Tibial nerve (tissue), 3 donors: Measurements from ENCODE around the gene SYK.

Experiments
- POLR2A ChIP-seq, 2 donors: fragments of 450-650 bp; IDR thresholded peaks; one replicate each; pipeline ENCODE4 v1.6.1; 2017; ENCODE audit warnings: antibody characterized with exemption in 2 of 2, mild to moderate bottlenecking in 2 of 2, moderate library complexity in 2 of 2
- TF ChIP-seq, protein P1 (sequence below), 5 experiments: fragments of 200-600 bp in 3 of 5; fragments of 450-650 bp in 2 of 5; sonication (generic) in 3 of 5; IDR thresholded peaks; one replicate each; pipeline ENCODE4 v1.5.1; 2016 to 2019; ENCODE audit warnings: antibody characterized with exemption in 5 of 5, mild to moderate bottlenecking in 3 of 5, moderate library complexity in 2 of 5

DNA sequence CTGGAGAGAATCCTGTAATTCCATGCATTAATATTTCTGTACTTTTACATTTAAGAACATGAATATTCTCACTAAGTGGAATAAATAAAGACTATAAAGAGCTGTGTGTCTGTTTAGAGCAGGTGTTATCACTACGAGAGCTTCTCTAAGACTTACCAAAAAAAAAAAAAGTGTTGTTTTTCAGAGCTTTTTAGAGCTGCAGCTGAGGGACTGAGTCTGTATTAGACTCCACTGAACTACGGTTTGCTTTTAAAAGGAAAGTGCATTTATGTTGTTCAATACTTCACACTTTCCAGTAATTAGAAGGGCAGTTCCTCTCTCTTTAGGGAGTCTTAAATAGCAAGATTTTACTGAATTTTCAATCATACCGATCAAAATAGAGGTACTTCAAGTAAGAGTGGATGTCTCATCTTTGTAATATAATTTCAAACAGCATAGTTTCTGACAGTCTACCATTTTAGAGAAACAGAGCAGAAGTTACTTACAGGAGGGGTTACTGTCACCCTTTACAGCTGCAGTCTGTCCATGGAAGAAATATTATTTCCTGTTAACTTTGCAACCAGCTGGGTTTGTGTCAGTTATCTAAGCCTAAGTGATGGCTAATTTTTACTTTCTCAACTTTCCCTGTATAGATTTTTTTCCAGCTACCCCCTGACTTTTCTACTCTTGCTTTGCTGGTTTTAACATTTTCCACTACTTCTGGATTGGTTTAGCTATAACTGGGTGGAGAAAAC is 2.4 kb downstream of the SYK start:
- TF ChIP-seq, protein P1, sequence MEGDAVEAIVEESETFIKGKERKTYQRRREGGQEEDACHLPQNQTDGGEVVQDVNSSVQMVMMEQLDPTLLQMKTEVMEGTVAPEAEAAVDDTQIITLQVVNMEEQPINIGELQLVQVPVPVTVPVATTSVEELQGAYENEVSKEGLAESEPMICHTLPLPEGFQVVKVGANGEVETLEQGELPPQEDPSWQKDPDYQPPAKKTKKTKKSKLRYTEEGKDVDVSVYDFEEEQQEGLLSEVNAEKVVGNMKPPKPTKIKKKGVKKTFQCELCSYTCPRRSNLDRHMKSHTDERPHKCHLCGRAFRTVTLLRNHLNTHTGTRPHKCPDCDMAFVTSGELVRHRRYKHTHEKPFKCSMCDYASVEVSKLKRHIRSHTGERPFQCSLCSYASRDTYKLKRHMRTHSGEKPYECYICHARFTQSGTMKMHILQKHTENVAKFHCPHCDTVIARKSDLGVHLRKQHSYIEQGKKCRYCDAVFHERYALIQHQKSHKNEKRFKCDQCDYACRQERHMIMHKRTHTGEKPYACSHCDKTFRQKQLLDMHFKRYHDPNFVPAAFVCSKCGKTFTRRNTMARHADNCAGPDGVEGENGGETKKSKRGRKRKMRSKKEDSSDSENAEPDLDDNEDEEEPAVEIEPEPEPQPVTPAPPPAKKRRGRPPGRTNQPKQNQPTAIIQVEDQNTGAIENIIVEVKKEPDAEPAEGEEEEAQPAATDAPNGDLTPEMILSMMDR (IDR thresholded peaks at IDR 0.05), result no peak
- TF ChIP-seq POLR2A (IDR thresholded peaks at IDR 0.05), result no peak
